Activated CD8-positive, alpha-beta memory T cell treated with anti-CD3 and anti-CD28 coated beads, Interleukin-2, amount 50 U/mL, for 1 hour (primary cell): ENCODE data around the gene PDGFD.
"Not testable (repeated sequence)": the region's sequence is repeated elsewhere in the genome, so short reads cannot be mapped to it uniquely, and the experiment has no call there.

Source experiments
- DNase-seq: peaks from one replicate; pipeline ENCODE4 v3.0.0-alpha.2; 2020; ENCODE audit errors: extremely low read depth

The PDGFD gene

DNA sequence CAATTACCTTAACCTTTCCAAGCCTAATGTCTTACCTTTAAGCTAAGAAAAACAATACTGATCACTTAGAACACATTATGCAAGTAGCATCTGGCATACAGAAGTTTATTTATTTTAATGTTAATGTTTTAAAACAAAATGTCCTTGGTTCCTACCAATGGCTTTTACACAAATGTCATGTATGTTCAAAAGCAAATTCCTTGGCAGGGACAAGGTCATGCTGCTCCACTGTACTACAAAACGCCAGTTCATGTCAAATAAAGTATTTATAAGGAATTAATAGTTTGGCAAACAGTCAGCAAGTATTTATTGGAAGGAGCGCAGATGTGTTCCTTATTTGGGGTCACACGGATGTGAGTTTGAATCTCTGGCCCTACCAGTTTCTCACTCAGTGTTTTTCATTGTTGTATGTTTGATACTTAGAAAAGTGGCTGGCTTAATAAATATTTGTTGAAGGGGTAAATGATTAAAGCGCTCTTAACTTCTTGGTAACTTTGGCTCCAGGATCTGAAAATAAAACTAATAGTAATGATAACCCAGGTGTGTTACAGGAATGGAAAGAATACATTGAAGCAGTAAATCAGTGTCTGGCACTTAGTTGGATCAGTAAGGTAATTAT lies 108.9 kb downstream of the PDGFD start:
- DNase-seq: no peak

DNA sequence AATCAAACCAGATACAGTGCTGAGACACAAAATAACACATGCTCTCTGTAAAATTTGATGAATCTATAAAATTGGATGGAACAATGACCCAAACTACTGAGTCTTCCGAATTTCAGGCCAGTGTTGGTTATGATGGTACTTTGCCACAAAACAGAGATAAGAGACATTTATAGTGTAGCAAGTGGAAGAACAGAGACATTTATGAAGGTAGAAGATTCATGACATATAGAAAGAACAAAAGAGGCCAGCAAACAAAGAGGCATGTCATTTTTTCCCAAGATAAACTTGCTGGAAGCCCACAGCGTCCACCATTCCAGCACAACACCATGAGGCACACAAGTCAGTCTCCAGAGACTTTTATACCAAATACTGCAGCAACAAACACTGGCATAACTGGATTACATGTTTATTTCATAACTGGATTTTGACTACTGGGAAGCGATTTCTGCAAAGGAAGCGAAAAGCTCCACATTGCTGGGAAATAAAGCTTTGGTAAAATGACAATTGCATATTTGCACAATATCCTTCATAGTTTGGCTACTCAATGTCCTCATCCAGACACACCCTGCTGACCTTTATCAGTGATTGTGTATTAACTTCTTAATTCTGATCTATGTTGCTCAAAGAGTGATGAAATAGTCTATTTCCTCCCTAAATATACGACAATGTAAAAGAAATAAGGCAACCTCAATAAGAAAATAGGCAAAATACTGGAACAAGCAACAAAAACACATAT lies 110.0 kb downstream of the PDGFD start:
- no peak for DNase-seq

DNA sequence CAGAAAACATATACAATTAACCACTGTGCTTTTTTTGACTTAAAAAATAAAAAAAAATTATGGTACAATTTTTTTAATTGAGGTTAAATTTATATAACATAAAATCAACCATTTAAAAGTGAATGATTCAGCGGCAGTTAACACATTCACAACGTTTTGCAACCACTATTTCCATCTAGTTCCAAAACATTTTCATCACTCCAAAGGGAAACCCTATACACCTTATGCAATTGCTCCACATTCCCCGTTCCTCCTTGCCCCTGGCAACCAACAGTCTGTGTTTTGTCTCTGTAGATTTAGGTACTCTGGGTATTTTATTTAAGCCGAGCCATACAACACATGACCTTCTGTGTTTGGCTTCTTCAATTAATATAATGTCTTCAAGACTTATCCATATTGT lies 112.2 kb downstream of the PDGFD start:
- DNase-seq: no peak

DNA sequence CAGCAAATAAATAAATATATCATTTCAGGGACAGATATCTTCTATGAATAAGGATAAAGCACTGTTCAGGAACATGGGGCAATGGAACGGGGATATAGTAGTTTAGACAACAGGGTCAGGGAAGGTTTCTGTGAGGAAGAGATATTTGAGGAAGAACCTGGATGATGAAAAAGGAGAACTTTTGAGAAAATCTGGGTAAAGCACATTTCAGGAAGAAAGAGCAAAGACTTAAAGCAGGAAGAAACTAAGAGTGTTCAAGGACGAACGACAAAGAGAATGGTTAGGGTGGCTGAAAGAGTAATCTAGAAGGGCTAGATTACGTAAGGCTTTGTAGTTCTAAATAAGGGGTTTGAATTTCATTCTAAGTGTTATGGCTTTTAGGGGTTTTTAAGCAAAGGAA lies 114.8 kb downstream of the PDGFD start:
- DNase-seq: no peak

DNA sequence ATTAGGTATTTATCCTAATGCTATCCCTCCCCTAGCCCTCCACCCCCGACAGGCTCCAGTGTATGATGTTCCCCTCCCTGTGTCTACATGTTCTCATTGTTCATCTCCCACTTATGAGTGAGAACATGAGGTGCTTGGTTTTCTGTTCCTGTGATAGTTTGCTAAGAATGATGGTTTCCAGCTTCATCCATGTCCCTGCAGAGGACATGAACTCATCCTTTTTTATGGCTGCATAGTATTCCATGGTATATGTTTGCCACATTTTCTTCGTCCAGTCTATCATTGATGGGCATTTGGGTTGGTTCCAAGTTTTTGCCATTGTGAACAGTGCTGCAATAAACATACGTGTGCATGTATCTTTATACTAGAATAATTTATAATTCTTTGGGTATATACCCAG lies 117.1 kb downstream of the PDGFD start:
- DNase-seq: not testable (repeated sequence)

DNA sequence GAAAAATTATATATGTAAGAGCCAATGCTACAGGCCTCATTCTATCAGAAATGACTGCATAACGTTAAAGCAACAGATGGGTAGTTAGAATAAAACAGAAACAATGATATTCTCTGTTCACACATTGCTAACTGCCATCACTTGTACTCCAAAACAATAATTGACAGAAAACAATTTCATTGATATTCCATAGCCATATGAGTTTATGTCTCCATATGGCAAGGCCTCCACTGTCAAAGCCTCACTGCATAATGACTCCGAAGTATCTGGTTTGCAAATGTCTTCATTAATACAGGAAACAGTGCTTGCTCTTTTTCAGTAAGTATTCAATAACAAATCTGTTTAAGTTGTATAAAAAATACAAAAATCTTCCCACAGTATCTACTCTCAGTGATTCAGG lies 117.6 kb downstream of the PDGFD start:
- DNase-seq: no peak

DNA sequence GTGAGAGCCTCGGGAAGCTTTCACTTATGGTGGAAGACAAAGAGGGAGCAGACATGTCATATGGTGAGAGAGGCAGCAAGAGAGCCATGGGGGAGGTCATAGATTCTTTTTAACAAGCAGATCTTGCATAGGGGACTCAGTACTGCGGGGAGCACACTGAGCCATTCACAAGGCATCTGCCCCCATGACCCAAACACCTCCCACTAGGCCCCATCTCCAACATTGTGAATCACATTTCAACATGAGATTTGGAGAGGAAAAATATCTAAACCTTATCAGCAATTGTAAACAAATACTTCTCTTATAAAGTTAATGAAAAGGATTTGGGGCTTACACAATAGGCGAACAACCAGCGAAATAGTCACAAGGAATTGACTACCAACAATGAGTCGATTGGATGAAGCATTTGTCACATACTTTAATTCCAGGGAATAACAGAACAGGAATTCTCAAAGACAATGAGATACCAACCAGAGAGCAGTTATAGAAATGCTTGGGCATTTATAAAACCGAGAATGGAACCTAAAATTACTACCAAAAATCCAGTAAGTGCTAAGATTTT lies 120.2 kb downstream of the PDGFD start:
- DNase-seq: no peak

DNA sequence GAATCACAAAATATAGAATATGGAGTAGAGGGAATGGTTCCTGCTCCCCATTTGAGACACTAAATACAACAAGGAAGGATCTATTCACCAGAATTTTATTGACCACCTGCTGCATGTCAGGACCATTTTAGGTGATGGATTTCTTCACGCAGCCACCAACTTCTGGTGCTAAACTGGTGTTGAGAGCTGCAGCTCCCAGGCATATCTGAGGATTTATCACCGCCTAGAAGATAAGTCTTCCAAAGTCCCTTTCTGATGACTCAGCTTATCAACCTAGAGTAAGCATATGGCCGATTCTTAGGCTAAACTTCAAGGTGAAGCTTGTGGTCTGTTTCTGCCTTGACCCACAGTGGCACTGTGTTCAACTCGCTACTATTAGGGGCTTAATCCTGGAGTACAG lies 120.8 kb downstream of the PDGFD start:
- DNase-seq: no peak

DNA sequence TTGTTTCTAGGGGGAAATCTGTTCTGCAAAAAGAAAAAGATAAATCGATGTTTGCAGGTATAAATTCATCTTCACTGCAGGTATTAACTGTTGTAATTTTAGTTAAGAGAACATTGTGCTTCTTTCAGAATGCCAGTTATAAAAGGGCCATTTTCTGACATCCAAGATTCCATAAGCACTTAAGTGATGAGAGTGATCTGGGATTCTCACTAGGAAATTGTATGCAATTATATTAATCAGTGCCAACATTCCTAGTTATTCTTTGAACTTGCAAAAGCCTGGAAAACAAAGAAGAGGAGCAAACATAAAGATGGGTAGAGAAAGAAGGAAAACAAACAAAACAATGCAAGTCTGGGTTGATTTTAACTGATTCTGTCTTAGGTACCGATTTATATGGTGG lies 122.2 kb downstream of the PDGFD start:
- no peak for DNase-seq

DNA sequence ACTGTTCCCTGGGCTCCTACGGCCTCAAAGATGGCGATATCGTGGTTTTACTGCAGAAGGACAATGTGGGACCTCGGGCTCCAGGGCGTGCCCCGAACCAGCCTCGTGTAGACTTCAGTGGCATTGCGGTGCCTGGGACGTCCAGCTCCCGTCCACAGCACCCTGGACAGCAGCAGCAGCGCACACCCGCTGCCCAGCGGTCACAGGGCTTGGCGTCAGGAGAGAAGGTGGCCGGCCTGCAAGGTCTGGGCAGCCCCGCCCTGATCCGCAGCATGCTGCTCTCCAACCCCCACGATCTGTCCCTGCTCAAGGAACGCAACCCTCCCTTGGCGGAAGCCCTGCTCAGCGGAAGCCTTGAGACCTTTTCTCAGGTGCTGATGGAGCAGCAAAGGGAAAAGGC lies 127.0 kb downstream of the PDGFD start:
- no peak for DNase-seq

DNA sequence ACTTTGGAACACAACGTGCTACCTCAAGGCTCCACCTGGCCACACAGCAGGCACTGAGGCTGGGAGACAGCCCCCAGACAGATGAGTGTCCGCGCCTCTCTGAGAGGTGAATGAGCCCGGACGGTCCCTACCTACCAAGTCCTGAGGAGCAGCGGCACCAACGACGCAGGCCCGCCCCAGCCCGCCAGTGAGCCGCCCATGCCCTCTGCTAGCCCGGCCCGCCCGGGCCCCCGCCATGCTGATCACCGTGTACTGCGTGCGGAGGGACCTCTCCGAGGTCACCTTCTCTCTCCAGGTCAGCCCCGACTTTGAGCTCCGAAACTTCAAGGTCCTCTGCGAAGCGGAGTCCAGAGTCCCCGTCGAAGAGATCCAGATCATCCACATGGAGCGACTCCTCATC lies 127.4 kb downstream of the PDGFD start, which contains the start of gene DDI1:
TSS of gene DDI1 (plus strand) at position 53 of the 400 bp plus-strand sequence. CDS start at position 236, 183 bp downstream.
- DNase-seq: no peak

DNA sequence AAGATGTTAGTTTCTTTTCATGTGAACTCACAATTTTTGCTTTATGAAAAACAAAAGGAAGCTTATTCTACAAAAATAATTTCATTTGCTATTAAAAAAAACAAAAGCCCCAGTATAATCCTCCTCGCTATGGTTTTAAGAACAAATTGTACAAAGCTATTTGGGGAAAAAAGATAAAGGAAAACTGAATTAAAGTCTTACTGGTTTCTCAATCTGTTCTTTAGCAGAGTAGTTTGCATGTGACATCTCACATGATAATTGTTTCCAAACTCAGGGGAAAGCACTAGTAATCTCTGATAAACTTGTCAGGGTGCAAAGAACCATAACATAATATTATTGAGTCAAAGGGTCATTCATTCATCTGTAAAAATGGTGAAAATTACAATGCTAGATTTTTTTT lies 130.4 kb downstream of the PDGFD start:
- DNase-seq: no peak

DNA sequence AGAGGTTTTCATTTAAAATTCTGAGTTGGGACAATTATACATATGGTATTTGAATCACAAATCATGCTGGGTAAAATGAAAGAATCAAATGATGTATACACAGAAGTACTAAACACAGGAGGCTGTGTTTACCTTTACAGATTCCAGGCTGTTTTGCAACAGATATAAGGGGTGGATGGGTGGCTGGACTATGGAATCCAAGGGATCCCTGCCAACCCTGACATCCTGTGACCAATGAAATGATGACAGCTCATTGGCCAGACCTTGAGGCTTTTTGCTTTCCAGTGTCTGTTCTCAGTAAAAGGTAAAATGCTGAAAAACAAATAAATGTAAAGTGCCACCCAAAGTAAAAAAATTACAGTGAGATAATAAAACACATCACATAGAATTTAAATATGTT lies 130.8 kb downstream of the PDGFD start:
- no peak for DNase-seq

DNA sequence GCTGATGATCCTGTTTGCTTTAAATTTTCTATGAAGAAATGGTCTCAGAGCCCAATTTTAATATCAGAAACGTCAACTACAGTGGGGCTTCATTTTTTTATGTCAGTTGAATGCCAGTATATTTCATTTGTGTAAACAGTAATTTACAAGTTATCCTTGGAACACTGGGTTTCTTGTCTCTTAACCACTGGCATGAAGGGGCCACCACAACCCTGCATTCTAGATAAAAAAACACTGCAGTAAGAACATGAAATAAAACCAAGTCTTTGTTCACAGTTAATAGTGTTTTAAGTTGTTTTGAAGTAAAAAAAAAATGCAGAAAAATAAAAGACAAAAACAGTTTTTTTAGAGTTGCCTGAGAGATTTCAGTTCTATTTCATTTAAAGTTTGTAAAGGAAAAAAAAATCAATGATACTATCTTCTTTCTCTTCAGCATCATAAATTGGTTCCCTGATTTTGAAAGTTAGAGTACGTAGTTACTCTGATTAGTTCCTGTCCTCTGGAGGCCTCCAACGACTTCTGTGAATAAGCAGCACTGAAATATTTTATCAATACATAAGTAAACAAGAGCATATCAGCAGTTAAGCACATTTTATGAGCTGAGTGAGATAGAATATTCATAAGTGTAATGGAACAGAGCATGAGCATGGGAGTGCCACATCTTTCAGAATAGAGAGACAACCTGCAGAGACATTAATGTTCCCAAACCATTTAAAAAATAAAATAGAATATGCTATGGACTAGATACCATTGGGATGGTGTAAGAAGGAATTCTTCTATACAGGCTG lies 135.3 kb downstream of the PDGFD start:
- no peak for DNase-seq

DNA sequence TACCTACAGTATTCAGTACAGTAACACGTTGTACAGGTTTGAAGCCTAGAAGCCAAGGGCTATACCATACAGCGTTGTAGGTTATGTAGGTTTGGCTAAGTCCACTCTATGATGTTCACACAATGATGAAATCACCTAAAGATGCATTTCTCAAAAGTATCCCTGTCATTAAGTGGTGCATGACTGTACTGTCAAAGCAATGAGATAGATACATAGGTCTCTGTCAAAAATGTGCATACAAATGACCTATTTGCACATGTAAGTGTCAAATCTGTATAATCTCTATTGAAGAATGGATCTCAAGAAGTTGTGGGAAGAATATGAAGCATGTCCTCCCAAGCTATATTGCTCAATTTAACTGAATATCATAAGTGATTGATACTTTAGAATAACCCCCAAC lies 139.4 kb downstream of the PDGFD start:
- no peak for DNase-seq

DNA sequence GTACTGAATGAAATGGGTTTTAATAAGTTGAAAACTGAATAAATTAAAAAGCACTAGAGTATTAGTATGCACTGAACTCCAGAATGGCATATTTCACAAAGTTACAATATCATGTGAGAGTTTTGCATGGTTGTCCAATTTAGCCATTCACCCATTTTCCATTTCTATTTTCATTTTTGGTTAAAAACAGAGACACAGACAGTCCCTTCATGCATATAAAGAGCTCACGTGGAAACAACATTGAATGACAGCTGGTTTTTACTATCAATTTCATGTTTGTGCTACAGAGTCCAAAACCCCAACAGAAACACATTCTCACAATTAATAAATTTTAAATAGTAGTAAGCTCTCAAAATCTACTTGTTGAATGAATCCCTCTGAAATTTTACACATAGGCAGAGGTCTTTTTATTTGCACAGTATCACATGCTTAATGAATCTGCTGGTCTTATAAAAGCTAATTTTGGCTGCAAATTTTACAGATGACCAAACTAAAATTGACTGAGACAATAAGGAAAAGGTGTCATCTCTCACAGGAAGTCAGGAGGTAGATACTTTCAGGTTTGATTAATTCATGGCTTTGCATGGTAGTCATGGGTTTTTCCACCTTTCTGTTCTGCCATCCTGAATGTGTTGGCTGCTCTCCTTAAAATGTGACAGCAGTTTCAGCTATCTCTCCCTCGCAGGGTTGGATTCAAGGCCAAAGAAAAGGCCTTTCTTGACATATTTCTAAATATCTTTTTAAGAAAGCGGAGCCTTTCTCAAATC lies 148.1 kb downstream of the PDGFD start:
- no peak for DNase-seq

DNA sequence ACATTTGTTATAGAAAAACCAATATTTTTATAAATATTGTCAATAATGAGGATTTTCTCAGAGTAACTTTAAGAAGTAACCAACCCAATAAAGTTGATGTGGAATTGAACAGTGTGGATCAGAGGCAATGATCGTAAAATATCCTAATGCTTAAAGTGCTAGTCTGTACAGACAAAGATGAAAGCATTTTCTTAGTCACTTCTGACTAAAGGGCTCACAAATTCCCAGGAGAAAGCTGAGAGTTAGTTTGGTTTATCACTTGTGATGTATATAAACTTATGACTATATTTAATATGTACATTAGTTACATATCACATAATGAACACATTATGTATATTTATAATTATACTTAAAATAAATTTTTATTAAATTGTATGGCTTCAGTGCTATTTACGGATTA lies 152.9 kb downstream of the PDGFD start:
- no peak for DNase-seq

DNA sequence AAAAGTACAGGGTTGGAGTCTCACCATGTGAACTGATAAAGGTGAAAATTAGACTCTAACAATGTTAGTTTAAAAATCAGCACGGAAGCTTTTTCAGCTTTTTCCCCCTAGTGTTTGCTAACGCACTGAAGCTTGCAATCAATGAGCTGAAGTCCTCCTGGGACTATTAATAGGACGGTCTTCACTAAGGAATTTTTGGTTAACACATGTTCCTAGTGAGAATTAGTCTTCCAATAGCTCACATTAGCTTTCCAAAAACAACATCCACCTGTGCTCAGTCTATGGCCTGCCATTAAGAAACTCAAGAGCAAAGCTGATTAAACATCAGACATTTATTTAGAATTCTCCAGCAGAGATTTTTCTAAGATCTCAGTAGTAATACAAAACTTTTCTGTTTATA lies 154.2 kb downstream of the PDGFD start:
- DNase-seq: no peak

DNA sequence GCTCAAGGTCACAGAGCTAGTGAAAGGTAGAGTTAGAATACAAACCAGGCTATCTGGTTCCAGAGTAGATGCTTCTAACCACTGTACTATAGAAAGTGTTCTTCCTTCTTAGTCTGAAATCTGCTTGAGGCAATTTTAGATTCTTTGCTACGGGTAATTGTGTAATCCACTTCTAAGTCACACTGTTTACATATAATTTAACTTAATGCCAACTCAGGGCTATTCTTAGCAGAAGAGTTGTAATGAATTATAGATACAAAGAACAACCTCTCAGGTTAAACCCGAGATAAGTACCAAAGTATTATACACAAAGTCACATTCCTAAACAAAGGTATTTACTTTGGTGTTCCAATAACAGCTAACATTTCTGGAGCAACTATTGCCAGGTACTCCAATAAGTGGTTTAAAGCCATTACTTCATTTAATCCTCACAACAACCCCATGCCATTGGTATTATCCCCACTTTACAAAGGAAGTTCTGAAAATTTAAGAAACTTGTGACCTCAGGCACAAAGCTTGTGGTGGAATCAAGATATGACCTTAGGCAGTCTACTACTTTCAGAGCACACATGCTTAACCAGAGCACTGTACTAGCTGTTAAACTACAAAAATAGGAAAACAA lies 158.6 kb downstream of the PDGFD start:
- no peak for DNase-seq

DNA sequence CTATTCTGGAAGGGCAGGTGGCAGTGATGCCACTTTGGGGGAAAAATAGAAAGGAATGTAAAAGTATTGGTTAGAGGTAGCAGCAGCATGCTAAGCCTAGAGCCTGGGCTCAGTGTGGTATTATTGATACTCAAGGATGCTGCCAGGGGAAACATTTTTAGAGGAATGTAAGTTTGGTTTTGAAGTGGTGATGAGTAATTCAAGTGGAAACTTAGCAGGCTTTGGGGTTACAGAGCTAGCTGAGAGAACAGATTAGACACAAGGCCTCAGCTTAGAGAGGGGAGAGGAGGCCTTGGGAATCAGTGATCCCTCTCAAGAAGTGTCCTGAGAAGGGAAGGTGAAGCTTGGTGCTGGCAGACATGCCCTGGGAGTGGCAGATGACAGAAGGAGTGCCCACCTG lies 160.5 kb downstream of the PDGFD start:
- no peak for DNase-seq

DNA sequence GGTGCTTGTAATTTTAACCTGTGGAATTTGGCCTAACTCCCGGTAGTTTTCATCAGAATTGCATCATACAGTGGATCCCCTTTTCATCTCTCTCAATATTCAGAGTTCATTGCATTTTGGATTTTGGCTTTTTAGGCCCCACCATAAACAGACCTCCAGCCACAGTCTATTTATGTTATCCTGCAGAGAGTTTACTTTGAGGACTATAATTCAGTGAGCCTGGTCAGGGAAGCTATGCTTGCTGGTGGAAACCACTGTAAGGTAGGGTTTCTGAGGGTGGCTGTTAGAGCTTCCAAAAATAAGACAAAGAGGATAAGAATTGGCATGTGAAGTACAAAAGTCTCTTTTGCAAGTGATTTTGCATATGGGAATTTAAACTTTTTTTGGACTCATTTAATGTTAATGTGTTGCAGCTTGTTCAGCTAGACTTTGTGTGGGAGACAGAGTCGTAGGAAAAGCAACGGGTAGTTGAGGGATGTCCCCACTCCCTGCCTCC lies 162.3 kb downstream of the PDGFD start:
- no peak for DNase-seq
